GM12878 (cell line): ENCODE results near the gene STYXL2. TPM values are rescaled to one million over a fixed set of nuclear protein-coding genes. Genes with fewer than 3 reads are reported as not detected.
A peak's percentile ranks its signal among the peaks of the same experiment; 100 is the strongest.

Experiments used
- ATAC-seq: fragments of 200-7000 bp; cut with Tn5 transposase; 3 replicates; pipeline ENCODE4 v1.9.1; 2020; ENCODE audit warnings: mild to moderate bottlenecking, moderate library complexity
- BruUV-seq: library from RNA; stranded (reverse); fragments of 400-500 nt; replicated peaks from 2 replicates; lab custom pipeline; 2021; lab: Mats Ljungman, UMichigan
- CTCF ChIA-PET: fragments of 300-600 bp; sonication (Branson Sonifier 250); formaldehyde crosslinking; extraction: SDS; loops from one replicate; lab custom pipeline; 2021; ENCODE audit warnings: inconsistent platforms; lab: Yijun Ruan, JAX
- POLR2A ChIA-PET: fragments of 350-600 bp; formaldehyde crosslinking; extraction: SDS; loops from one replicate; lab custom pipeline; 2021; ENCODE audit warnings: inconsistent platforms; lab: Charles Lee
- RAD21 ChIA-PET: fragments of 300-600 bp; sonication (Branson Sonifier 250); formaldehyde crosslinking; loops from one replicate; lab custom pipeline; 2023; ENCODE audit warnings: antibody characterized with exemption; ENCODE audit not compliant: unreplicated experiment; lab: Charles Lee
- SMC1A ChIA-PET: fragments of 300-600 bp; sonication (Branson Sonifier 250); formaldehyde crosslinking; loops from one replicate; lab custom pipeline; 2023; ENCODE audit not compliant: unreplicated experiment, uncharacterized antibody; lab: Charles Lee
- DNase-seq: peaks from one replicate; pipeline ENCODE4 v3.0.0-alpha.2; 2011; ENCODE audit warnings: low read depth, low spot score
- FAIRE-seq: peaks from 3 replicates; lab custom pipeline; 2011; peaks lifted over from hg19 to GRCh38; lab: Jason Lieb, UNC
- H2AFZ ChIP-seq: 2 replicates; pipeline ENCODE4 v1.6.0; 2011; ENCODE audit warnings: low read depth, low read length, control low read depth; ENCODE audit not compliant: control insufficient read depth
- H3K27ac ChIP-seq: 2 replicates; pipeline ENCODE4 v1.5.1; 2011; ENCODE audit warnings: control low read depth; ENCODE audit not compliant: control insufficient read depth, insufficient read depth
- H3K27me3 ChIP-seq, 2 experiments: replicated peaks in 1 of 2; 2 replicates each; pipeline versions ENCODE4 v1.6.0 to v1.6.1; 2011; ENCODE audit warnings: low read length in 1 of 2; ENCODE audit not compliant: control insufficient read depth in 2 of 2, insufficient read depth in 2 of 2
- H3K36me3 ChIP-seq, 2 experiments: 2 replicates each; pipeline ENCODE4 v1.5.1; 2011; ENCODE audit warnings: low read length in 1 of 2; ENCODE audit not compliant: control insufficient read depth in 2 of 2, insufficient read depth in 2 of 2
- H3K4me1 ChIP-seq: 2 replicates; pipeline ENCODE4 v1.6.1; 2011; ENCODE audit warnings: mild to moderate bottlenecking, low read length, moderate library complexity, mixed read lengths; ENCODE audit not compliant: control insufficient read depth, insufficient read depth
- H3K4me2 ChIP-seq: 2 replicates; pipeline ENCODE4 v1.6.0; 2011; ENCODE audit warnings: control low read depth; ENCODE audit not compliant: control insufficient read depth, insufficient read depth
- H3K4me3 ChIP-seq: fragments of 200-600 bp; sonication (generic); 2 replicates; pipeline ENCODE4 v1.5.1; 2016
- H3K79me2 ChIP-seq: 2 replicates; pipeline ENCODE4 v1.6.0; 2011; ENCODE audit warnings: low read length; ENCODE audit not compliant: control insufficient read depth, insufficient read depth
- H3K9ac ChIP-seq: 2 replicates; pipeline ENCODE4 v1.8.0; 2011; ENCODE audit warnings: low read length, control low read depth, mixed read lengths; ENCODE audit not compliant: control insufficient read depth, insufficient read depth
- H3K9me3 ChIP-seq: replicated peaks from 3 replicates; pipeline ENCODE4 v1.5.1; 2011; ENCODE audit warnings: mild to moderate bottlenecking, low read length; ENCODE audit not compliant: control insufficient read depth, insufficient read depth
- H4K20me1 ChIP-seq: 2 replicates; pipeline ENCODE4 v1.6.0; 2011; ENCODE audit not compliant: control insufficient read depth, insufficient read depth
- E2F4 ChIP-seq: IDR thresholded peaks from 2 replicates; pipeline ENCODE4 v1.6.1; 2012; ENCODE audit warnings: low read depth, low read length, improper control_type of control experiment
- MAX ChIP-seq: IDR thresholded peaks from 2 replicates; pipeline ENCODE4 v1.6.1; 2012; ENCODE audit warnings: low read depth, low read length, improper control_type of control experiment
- SREBF1 ChIP-seq: IDR thresholded peaks from 2 replicates; pipeline ENCODE4 v1.6.1; 2012; ENCODE audit warnings: mild to moderate bottlenecking, low read length
- TCF7 ChIP-seq: IDR thresholded peaks from 2 replicates; pipeline ENCODE4 v1.6.1; 2014; ENCODE audit warnings: antibody characterized with exemption, borderline replicate concordance
- ZNF207 ChIP-seq: fragments of 450-650 bp; IDR thresholded peaks from 2 replicates; pipeline ENCODE4 v1.6.1; 2014; ENCODE audit warnings: antibody characterized with exemption, mild to moderate bottlenecking, borderline replicate concordance
- ZNF687 ChIP-seq: fragments of 450-650 bp; IDR thresholded peaks from 2 replicates; pipeline ENCODE4 v1.6.1; 2017; ENCODE audit warnings: mild to moderate bottlenecking, moderate library complexity
- WGBS: methylation state at CpG from one replicate; pipeline ENCODE4 v1.1.6; 2016; ENCODE audit warnings: low lambda C conversion rate; ENCODE audit not compliant: insufficient replicate concordance, insufficient coverage; ENCODE audit errors: missing lambda C conversion rate; 5-methylcytosine and 5-hydroxymethylcytosine counted together
- in situ Hi-C: fragments of 300-500 bp; cut with MboI; formaldehyde crosslinking; loops from 9 replicates; pipeline ENCODE4 v1.14.3; 2018; ENCODE audit warnings: mixed read lengths
- intact Hi-C: fragments of 100-400 bp; cut with micrococcal nuclease; formaldehyde crosslinking; loops from one replicate; pipeline ENCODE4 v1.14.2; 2022; ENCODE audit not compliant: unreplicated experiment
- polyA plus RNA-seq, 11 experiments: library from polyadenylated mRNA; depleted of rRNA in 4 of 11; unstranded in 6 of 11; stranded (reverse) in 5 of 11; fragments of >200 nt; fragmentation: Nextera tagmentation in 4 of 11; fragmentation: Illumina TruSeq in 1 of 11; extraction: Ambion mirVana in 4 of 11; extraction: Trizol in 1 of 11; gene quantifications; 1 replicate in 1 of 11; 2 replicates in 10 of 11; pipeline versions ENCODE4 v1.2.1 to v1.2.3, GENCODE V29; 2011 to 2016; ENCODE audit warnings: inconsistent platforms in 2 of 11, missing spikeins in 2 of 11, low read depth in 1 of 11
- total RNA-seq, 4 experiments: library from RNA; depleted of rRNA in 3 of 4; stranded (reverse); fragments of >200 nt in 3 of 4; fragmentation: Illumina TruSeq in 1 of 4; extraction: Trizol in 1 of 4; gene quantifications; 2 replicates each; pipeline versions ENCODE4 v1.2.1 to v1.2.3, GENCODE V29; 2013 to 2021
- TF ChIP-seq, protein P1 (sequence below): fragments of 450-650 bp; formaldehyde crosslinking; IDR thresholded peaks from 2 replicates; pipeline ENCODE4 v1.5.0; 2022; ENCODE audit warnings: mild to moderate bottlenecking, missing genetic modification characterization
- TF ChIP-seq, protein P2 (sequence below): IDR thresholded peaks from 2 replicates; pipeline ENCODE4 v1.6.1; 2012; ENCODE audit warnings: improper control_type of control experiment, low read depth, low read length; ENCODE audit not compliant: insufficient replicate concordance

Gene STYXL2
- total and polyA plus RNA-seq, 10 of the 15 experiments (the other 5 are each of a cell fraction or from before 2014, with no cell fraction given), result under 0.01 to 0.08 (median 0.03) TPM; not detected in 7

DNA sequence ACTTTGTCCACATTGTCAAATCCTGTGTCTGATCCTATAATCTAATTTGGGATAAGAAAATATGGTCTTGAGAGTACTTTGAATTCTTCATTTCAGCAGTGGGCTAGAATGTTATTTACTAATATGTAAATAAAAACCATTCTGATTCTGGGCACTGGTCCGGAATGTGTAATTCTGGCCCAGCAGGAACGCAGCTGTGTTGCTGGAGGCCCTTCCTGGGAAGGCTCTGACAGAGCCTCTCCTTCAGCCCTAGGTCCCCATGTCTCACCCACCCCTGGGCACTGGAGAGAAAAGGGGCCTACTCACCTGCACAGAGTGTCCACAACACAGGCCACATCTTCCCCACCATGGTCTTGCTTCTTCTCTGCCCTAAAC is 3.9 kb upstream of the STYXL2 start:
- ChIA-PET POLR2A (interaction anchor here (1.4 kb wide), 1 partner anchor 19 kb away, joined by 4 read pairs; no protein-coding TSS in a partner anchor), CTCF (interaction anchor here (0.6 to 1.6 kb wide), 3 partner anchors 9 to 1316 kb away, joined by 3 to 5 read pairs (median 3); no protein-coding TSS in a partner anchor), RAD21 (interaction anchor here (1.2 kb wide), 1 partner anchor 35 kb away, joined by 3 read pairs; no protein-coding TSS in a partner anchor), SMC1A (interaction anchor here (0.6 to 1.4 kb wide), 4 partner anchors 8 to 416 kb away, joined by 3 to 4 read pairs (median 3); no protein-coding TSS in a partner anchor)
- Histone ChIP-seq H3K27me3 (no peaks in the 10 kb centered on the region), H3K4me2 (no peak overlapping the region), H4K20me1 (no peaks in the 10 kb centered on the region), H3K79me2 (no peaks in the 10 kb centered on the region), H3K4me3 (no peak overlapping the region), H3K36me3 (no peaks in the 10 kb centered on the region), H3K4me1 (peaks cover 11% of the 10 kb centered on the region), H3K9me3 (no peaks in the 10 kb centered on the region), H3K9ac (no peak overlapping the region), H2AFZ (peak overlapping the region; percentile 75; the same call in 1 of the 2 replicates), H3K27ac (no peak overlapping the region)
- no TSS peak for BruUV-seq
- DNase-seq (no peak), ATAC-seq (no peak), FAIRE-seq (no peak)
- 67% methylated on average over 2 of the region's 2 CpGs for WGBS
- intact Hi-C loops (no loop called here), in situ Hi-C loops (no loop called here)
- TF ChIP-seq, protein P1, sequence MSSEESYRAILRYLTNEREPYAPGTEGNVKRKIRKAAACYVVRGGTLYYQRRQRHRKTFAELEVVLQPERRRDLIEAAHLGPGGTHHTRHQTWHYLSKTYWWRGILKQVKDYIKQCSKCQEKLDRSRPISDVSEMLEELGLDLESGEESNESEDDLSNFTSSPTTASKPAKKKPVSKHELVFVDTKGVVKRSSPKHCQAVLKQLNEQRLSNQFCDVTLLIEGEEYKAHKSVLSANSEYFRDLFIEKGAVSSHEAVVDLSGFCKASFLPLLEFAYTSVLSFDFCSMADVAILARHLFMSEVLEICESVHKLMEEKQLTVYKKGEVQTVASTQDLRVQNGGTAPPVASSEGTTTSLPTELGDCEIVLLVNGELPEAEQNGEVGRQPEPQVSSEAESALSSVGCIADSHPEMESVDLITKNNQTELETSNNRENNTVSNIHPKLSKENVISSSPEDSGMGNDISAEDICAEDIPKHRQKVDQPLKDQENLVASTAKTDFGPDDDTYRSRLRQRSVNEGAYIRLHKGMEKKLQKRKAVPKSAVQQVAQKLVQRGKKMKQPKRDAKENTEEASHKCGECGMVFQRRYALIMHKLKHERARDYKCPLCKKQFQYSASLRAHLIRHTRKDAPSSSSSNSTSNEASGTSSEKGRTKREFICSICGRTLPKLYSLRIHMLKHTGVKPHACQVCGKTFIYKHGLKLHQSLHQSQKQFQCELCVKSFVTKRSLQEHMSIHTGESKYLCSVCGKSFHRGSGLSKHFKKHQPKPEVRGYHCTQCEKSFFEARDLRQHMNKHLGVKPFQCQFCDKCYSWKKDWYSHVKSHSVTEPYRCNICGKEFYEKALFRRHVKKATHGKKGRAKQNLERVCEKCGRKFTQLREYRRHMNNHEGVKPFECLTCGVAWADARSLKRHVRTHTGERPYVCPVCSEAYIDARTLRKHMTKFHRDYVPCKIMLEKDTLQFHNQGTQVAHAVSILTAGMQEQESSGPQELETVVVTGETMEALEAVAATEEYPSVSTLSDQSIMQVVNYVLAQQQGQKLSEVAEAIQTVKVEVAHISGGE (CRISPR knock-in tag), result no peak
- TF ChIP-seq MAX (no peak), SREBF1 (no peak), ZNF687 (no peak), ZNF207 (no peak), TCF7 (no peak), E2F4 (no peak)
- TF ChIP-seq, protein P2, sequence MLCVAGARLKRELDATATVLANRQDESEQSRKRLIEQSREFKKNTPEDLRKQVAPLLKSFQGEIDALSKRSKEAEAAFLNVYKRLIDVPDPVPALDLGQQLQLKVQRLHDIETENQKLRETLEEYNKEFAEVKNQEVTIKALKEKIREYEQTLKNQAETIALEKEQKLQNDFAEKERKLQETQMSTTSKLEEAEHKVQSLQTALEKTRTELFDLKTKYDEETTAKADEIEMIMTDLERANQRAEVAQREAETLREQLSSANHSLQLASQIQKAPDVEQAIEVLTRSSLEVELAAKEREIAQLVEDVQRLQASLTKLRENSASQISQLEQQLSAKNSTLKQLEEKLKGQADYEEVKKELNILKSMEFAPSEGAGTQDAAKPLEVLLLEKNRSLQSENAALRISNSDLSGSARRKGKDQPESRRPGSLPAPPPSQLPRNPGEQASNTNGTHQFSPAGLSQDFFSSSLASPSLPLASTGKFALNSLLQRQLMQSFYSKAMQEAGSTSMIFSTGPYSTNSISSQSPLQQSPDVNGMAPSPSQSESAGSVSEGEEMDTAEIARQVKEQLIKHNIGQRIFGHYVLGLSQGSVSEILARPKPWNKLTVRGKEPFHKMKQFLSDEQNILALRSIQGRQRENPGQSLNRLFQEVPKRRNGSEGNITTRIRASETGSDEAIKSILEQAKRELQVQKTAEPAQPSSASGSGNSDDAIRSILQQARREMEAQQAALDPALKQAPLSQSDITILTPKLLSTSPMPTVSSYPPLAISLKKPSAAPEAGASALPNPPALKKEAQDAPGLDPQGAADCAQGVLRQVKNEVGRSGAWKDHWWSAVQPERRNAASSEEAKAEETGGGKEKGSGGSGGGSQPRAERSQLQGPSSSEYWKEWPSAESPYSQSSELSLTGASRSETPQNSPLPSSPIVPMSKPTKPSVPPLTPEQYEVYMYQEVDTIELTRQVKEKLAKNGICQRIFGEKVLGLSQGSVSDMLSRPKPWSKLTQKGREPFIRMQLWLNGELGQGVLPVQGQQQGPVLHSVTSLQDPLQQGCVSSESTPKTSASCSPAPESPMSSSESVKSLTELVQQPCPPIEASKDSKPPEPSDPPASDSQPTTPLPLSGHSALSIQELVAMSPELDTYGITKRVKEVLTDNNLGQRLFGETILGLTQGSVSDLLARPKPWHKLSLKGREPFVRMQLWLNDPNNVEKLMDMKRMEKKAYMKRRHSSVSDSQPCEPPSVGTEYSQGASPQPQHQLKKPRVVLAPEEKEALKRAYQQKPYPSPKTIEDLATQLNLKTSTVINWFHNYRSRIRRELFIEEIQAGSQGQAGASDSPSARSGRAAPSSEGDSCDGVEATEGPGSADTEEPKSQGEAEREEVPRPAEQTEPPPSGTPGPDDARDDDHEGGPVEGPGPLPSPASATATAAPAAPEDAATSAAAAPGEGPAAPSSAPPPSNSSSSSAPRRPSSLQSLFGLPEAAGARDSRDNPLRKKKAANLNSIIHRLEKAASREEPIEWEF, result no peak
